Astrocyte of the spinal cord (primary cell): ENCODE data around the gene ZNF230.

Experiments
- DNase-seq: peaks from one replicate; pipeline ENCODE4 v3.0.0; 2011; ENCODE audit warnings: low read depth, low spot score
- H3K4me3 ChIP-seq: 2 replicates; pipeline ENCODE4 v1.5.1; 2011; ENCODE audit warnings: low read depth, mild to moderate bottlenecking, low read length, moderate library complexity
- CTCF ChIP-seq: IDR thresholded peaks from 2 replicates; pipeline ENCODE4 v1.5.1; 2012; ENCODE audit warnings: low read depth, mild to moderate bottlenecking, low read length, inconsistent platforms
- in situ Hi-C: cut with HindIII; loops from 2 replicates; pipeline ENCODE4 v1.10.0; 2017; ENCODE audit warnings: low sequenced_read_pairs

ZNF230 gene

DNA sequence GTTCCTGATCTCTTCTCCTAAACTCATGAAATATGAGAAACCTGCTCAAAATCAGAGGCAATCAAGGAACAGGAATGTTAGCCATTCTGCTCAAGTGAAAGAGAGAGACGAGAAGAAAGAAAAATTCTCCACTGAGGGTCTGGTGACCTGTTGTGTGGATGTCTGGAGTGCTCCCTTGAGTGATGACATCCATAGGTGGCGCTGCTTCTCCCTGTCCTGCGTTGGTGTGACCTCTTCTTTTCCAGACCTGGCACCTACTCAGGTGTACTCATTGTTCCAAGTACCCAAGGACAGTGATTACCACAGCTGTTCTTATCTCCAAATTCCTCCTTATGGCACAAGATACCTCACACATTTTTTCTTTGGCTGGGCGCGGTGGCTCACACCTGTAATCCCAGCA, 53.1 kb downstream of the ZNF230 start:
- in situ Hi-C loops: no loop called here
- DNase-seq: no peak
- H3K4me3 ChIP-seq: no peak overlapping the region
- no peak for TF ChIP-seq CTCF

- TF ChIP-seq CTCF: no peak
- no peak for DNase-seq
- no peak overlapping the region for H3K4me3 ChIP-seq
- in situ Hi-C loops: no loop called here
Observed at GRCh38 chr19:44059229-44059628, 56.5 kb downstream of the ZNF230 start.

GRCh38 chr19:44061038-44061437, 58.3 kb downstream of the ZNF230 start:
- in situ Hi-C loops: no loop called here
- no peak for DNase-seq
- H3K4me3 ChIP-seq: no peak overlapping the region
- no peak for TF ChIP-seq CTCF
